Adipocyte (in vitro differentiated cells): ENCODE measurements around the gene KCTD7.
"Not testable (repeated sequence)": the region's sequence is repeated elsewhere in the genome, so short reads cannot be mapped to it uniquely, and the experiment has no call there.

Experiments
- DNase-seq: peaks from one replicate; pipeline ENCODE4 v3.0.0-alpha.2; 2015; ENCODE audit warnings: low read depth
- H3K27me3 ChIP-seq: replicated peaks from 2 replicates; pipeline ENCODE4 v1.7.0; 2013; ENCODE audit warnings: mild to moderate bottlenecking, low read length, moderate library complexity; ENCODE audit not compliant: control insufficient read depth, insufficient read depth
- H3K36me3 ChIP-seq: 2 replicates; pipeline ENCODE4 v1.7.0; 2013; ENCODE audit warnings: low read length, mild to moderate bottlenecking, moderate library complexity; ENCODE audit not compliant: control insufficient read depth, insufficient read depth, severe bottlenecking
- H3K4me1 ChIP-seq: 2 replicates; pipeline ENCODE4 v1.7.0; 2013; ENCODE audit warnings: mild to moderate bottlenecking, low read length, moderate library complexity; ENCODE audit not compliant: control insufficient read depth, insufficient read depth
- H3K4me3 ChIP-seq: 2 replicates; pipeline ENCODE4 v1.7.0; 2013; ENCODE audit warnings: mild to moderate bottlenecking, low read length, moderate library complexity
- H3K9ac ChIP-seq: 2 replicates; pipeline ENCODE4 v1.7.0; 2013; ENCODE audit warnings: mild to moderate bottlenecking, low read length, moderate library complexity
- H3K9me3 ChIP-seq: 2 replicates; pipeline ENCODE4 v1.7.0; 2013; ENCODE audit warnings: mild to moderate bottlenecking, low read length, moderate library complexity; ENCODE audit not compliant: control insufficient read depth

The KCTD7 gene

DNA sequence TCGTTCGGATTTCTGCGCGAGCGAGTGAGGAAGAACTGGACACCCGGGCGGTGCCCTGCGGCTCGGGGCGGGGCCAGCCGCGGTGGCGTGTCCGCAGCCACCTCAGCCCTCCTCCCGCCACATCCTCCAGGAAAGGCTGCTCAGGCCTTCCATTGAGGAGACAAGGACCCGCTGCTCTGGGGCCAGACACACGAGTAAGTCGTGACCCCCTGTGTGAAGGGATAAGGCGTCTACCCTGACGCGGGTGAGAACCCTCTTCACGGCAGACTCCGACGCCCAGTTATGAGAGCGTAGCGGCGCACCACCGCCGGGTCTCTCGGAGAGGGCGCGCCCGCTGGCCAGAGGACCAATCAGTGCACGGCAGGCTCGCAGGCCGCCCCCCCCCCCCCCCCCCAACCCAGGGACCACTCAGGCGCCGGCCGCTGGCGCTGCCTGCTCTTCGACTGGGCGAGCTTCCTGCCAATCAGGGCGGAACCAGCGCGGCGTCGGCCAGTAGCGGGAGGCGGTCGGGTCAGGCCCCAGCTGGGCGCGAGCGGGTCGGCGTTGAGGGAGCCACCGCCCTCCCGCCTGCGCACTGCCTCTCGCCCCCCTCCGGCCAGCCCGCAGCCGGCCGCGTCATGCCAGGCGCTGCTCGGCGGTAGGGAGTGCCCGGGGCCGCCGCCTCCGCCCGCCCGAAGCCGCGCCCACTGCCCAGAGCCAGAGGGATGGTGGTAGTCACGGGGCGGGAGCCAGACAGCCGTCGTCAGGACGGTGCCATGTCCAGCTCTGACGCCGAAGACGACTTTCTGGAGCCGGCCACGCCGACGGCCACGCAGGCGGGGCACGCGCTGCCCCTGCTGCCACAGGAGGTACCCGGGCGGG lies at the start of gene KCTD7:
TSS of gene KCTD7 (plus strand) at position 521 of the 861 bp plus-strand sequence. CDS start at position 705, 184 bp downstream.
- DNase-seq, result peak; percentile 99
- Histone ChIP-seq H3K27me3 (no peaks in the 10 kb centered on the region), H3K9me3 (no peaks in the 10 kb centered on the region), H3K4me3 (peak within 1 kb of the TSS; percentile 93), H3K4me1 (peaks cover 25% of the 10 kb centered on the region), H3K36me3 (peaks cover 6% of the 10 kb centered on the region), H3K9ac (peak within 1 kb of the TSS; percentile 93)

DNA sequence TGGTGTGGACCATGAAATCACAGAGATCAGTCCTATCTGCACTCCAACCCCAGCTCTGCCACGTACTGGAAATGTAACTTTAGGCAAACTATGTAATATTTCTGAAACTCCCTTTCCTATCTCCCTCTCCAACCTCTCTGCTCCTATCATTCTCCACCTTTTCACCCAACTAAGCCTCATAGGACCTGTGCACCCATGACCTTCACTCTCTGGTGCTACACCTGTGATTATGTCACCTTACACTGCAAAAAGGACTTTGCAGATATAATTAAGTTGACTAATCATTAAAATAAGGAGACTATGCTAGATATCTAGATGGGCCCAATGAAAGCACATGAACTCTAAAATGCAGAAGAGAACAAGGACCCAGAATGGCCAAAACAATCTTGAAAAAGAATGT lies 48.3 kb upstream of the KCTD7 start:
- not testable (repeated sequence) for H3K9me3 ChIP-seq, H3K9ac ChIP-seq, DNase-seq, H3K27me3 ChIP-seq, H3K4me3 ChIP-seq
- H3K36me3 ChIP-seq, result peaks cover 51% of the 10 kb centered on the region
- peaks cover 19% of the 10 kb centered on the region for H3K4me1 ChIP-seq

DNA sequence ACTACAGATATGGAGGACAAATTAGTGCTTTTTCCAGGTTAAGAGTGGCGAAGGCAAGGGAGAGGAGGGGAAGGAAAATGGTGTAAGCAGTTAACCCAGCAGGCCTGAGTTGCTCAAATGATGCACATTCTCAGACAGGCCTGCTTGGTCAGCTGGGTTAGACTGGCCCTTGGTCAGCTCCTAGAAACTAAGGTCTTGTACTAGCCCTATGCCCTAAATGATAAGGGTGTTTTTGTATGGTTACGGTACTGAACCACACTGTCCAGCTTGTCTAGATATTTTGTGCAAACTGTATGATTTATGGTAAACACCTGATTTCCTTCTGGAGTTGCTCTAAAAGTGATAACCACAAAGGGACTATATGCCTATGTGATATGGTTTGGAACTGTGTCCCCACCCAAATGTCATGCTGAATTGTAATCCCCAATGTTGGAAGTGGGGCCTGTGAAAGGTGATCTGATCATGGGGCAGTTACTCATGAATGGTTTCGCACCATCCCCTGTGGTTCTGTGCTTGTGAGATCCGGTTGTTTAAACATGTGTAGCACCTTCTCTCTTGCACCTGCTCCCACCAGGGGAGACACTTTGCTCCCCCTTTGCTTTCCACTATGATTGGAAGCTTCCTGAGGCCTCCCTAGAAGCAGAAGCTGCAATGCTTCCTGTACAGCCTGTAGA lies 45.7 kb upstream of the KCTD7 start:
- H3K27me3 ChIP-seq, H3K9me3 ChIP-seq, H3K4me3 ChIP-seq, H3K9ac ChIP-seq, DNase-seq: not testable (repeated sequence)
- peaks cover 42% of the 10 kb centered on the region for H3K36me3 ChIP-seq
- H3K4me1 ChIP-seq, result peaks cover 24% of the 10 kb centered on the region

DNA sequence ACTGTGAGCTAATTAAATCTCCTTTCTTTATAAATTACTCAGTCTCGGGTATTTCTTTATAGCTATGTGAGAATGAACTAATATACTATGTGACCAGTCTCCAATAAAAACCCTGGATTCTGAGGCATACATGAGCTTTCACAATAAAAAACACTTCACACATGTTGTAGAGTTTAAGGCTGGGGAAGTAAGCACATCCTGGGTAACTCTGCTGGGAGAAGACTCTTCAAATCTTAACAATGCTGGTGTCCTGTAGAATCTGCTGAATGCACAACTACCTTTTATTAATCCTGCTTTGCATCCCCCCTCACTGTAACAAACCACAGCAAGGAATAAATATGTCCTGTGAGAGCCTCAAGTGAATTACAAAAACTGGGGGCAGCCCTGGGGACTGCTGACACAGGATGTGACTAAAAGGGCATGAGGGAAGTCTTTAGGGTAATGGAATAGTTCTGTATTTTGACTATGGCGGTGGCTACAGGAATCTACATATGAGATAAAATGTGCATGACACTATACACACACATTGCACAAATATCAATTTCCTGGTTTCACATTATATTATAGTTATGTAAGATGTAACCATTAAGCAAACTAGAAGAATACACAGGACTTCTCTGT lies 45.1 kb upstream of the KCTD7 start:
- no peak overlapping the region for H3K9ac ChIP-seq
- no peaks in the 10 kb centered on the region for H3K27me3 ChIP-seq
- H3K4me3 ChIP-seq, result no peak overlapping the region
- H3K9me3 ChIP-seq, result no peaks in the 10 kb centered on the region
- H3K36me3 ChIP-seq, result peaks cover 42% of the 10 kb centered on the region
- no peak for DNase-seq
- peaks cover 29% of the 10 kb centered on the region for H3K4me1 ChIP-seq

DNA sequence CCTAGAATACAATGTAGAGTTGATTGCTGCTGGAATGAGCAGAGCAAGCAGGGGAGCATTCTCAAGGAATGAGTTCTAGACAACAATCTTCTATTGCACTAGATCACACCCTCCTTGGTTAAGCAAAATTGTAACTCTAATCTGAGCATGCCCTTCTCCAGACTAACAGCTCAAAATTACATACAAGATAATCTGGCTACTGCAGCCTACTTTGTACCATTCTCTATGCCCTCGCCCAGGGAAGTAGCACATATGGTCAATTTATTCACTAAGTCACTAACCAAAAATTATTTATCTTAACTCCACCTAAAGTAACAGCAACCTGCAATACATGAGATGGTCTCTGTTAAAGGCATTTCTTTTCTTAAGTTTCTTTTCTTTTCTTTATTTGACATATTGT lies 42.5 kb upstream of the KCTD7 start:
- DNase-seq, result no peak
- H3K4me3 ChIP-seq, result no peak overlapping the region
- no peak overlapping the region for H3K9ac ChIP-seq
- H3K9me3 ChIP-seq, result no peaks in the 10 kb centered on the region
- H3K27me3 ChIP-seq, result no peaks in the 10 kb centered on the region
- peaks cover 36% of the 10 kb centered on the region for H3K36me3 ChIP-seq
- H3K4me1 ChIP-seq, result peaks cover 47% of the 10 kb centered on the region

DNA sequence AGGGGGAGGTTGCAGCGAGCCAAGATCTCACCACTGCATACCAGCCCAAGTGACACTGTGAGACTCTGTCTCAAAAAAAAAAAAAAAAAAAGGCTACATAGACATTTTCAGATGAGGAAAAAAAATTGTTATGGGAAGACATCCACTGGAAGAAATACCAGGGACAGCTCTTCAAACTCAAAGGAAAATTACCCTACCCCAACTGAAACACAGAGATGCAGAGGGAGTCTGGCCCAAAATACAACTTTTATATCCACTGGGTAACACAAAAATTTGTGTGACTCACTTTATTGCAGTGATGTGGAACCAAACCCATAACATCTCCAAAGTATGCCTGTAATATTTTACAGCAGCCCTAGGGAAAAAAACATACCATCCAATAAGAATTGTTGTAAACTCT lies 40.5 kb upstream of the KCTD7 start:
- Histone ChIP-seq H3K36me3 (peaks cover 18% of the 10 kb centered on the region), H3K4me1 (peaks cover 51% of the 10 kb centered on the region)
- not testable (repeated sequence) for H3K4me3 ChIP-seq, H3K27me3 ChIP-seq, H3K9ac ChIP-seq, H3K9me3 ChIP-seq
- DNase-seq, result peak; percentile 51

DNA sequence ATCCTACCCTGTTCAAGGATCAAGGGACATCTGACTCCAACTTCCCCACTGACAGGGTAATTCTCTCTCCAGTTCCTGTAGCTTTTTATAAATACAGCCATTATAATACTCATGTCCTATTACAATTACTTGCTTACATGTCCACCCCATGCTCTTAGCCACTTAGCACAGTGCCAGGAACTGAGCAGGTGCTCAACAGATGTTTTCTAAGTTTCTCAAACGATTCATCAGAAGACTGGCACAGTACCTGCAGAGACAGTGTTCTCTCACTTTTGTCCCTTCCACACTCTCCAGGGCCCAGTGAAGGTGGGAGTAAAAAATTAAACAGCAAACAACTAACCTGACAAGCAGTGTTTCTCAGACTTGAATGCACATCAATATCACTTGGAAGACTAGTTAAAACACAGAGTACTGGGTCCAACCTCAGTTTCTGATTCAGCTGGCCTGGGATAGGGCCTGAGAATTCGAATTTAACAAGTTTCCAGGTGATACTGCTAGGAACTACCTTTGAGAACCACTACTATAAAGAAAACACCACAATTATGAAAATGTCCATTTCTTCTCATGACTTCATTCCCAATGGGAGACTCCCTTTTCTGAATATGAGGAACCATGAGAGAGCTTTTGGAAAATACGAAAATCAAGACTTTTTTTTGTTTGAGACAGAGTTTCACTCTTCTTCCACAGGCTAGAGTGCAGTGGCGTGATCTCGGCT lies 39.7 kb upstream of the KCTD7 start:
- not testable (repeated sequence) for H3K27me3 ChIP-seq, DNase-seq, H3K9ac ChIP-seq, H3K4me3 ChIP-seq, H3K9me3 ChIP-seq
- Histone ChIP-seq H3K36me3 (peaks cover 10% of the 10 kb centered on the region), H3K4me1 (peaks cover 51% of the 10 kb centered on the region)

DNA sequence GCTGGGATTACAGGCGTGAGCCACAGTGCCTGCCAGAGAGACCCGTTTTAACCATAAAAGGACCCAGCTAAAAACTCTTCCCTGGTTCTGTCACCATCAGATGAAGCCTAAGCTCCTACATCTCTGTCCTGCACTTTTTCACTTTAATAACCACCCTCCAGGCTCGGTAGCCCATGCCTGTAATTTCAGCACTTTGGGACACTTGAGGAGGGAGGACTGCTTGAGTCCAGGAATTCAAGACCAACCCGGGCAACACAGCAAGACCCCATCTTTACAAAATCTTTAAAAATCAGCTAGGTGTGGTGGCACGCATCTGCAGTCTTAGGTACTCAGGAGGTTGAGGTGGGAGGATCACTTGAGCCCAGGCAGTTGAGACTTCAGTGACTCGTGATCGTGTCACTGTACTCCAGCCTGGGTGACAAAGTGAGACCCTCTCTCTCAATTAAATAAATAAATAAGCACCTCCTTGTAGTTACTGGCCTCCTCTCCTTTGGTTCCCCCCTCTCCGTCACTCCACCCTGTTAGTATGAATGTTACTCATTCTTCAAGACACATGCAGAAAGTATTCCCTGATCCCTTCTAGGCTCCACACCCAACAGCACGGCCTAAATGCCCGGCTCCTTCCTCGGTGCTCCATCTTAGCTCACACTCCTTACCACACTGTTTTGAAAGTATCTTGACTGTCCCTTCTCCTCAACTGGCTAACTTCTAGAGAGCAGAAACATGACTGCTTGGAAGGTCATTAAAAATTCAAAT lies 38.2 kb upstream of the KCTD7 start:
- Histone ChIP-seq H3K4me3 (peak overlapping the region; percentile 85), H3K4me1 (peaks cover 47% of the 10 kb centered on the region), H3K9ac (peak overlapping the region; percentile 95)
- H3K36me3 ChIP-seq, H3K27me3 ChIP-seq, H3K9me3 ChIP-seq: not testable (repeated sequence)
- peak; percentile 75 for DNase-seq

DNA sequence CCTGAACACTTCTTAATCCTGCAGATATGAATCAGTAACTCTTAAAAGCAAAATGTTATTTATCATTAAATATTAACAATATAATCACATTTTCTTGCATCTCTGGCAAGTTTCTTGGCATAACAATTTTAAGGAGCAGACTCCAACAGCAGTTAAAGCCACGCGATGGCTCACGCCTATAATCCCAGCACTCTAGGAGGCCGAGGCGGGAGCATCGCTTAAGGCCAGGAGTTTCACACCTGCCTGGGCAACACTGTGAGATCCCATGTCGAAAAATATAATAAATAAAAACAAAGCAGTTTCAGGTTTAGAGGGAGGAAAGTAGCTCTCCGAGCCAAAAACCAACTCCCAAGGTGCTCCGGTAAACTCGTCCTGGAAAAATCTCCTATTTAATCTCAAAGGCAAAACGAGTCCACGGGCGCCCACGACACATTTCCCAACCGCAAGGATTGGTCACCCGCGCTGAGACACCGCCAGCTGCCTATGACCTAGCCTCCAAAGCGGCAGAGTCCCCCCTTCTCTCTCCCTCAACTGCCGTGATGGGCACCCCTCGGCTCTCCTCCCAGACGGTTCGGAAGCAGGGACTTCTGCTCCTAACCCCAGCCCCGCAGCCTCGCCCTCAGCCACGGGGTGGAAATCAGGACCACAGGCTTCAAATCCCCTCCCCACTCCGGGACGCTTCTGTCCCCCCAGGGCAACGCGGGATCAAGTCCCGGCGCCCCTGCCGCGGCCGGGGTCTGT lies 37.5 kb upstream of the KCTD7 start:
- DNase-seq, result peak; percentile 53
- H3K4me1 ChIP-seq, result peaks cover 39% of the 10 kb centered on the region
- H3K36me3 ChIP-seq, result not testable (repeated sequence)

More for the DNA sequence above, 37.5 kb upstream of the KCTD7 start:
- H3K9me3 ChIP-seq, H3K27me3 ChIP-seq: not testable (repeated sequence)
- Histone ChIP-seq H3K9ac (peak overlapping the region; percentile 95), H3K4me3 (peak overlapping the region; percentile 85)
